Measurements from ENCODE around the gene MT1E. TPM values are rescaled to one million over a fixed set of nuclear protein-coding genes. Genes with fewer than 3 reads are reported as not detected.
"Not testable (repeated sequence)": the region's sequence is repeated elsewhere in the genome, so short reads cannot be mapped to it uniquely, and the experiment has no call there.

Gene MT1E
- total RNA-seq, 4 donors from 2014 or later = 52.4 to 106 (median 88.7) TPM

DNA sequence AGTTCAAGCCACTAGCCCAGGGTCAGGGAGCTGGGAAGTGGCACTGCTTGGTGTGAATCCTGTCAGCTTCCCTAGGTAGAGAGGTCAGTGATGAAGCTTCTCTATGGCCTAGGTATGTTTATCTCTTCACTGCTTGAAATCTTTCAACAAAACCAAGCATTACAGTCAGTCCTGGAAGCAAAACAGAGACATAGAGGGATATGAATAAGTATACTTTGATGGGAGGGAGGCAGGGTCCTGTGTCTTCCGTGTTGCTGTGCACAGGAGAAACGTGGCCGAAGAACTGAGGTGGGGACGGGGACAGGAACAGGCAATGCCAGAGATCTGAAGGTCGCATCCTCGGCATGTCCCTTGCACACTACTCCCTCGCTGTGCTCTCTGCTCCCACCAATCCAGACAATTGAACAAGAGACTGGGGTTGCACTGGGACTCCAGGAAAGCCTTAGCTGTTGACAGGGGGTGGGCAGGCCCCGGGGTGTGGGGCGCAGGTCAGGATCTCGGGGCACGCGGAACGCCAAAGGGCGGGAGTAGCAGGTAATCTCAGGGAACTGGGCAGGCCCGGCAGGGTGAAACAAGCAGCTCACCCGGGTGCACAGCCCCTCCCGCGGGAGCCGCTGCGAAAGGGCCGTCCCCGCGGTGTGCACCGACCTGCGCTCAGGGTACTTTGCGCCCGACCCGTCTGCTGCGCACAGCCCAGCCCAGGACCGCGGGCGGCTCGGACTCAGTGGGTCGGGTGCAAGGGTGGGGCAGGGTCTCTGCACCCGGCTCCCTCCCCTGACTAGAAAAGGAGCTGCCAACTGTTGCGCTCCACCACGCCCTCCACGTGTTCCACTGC lies 43.6 kb downstream of the MT1E start, which contains the start of gene MT1H:
MT1H (plus strand) TSS at position 810 of the 835 bp plus-strand sequence. CDS start 71 bp downstream, outside the sequence.
- TF ChIP-seq, protein P1, sequence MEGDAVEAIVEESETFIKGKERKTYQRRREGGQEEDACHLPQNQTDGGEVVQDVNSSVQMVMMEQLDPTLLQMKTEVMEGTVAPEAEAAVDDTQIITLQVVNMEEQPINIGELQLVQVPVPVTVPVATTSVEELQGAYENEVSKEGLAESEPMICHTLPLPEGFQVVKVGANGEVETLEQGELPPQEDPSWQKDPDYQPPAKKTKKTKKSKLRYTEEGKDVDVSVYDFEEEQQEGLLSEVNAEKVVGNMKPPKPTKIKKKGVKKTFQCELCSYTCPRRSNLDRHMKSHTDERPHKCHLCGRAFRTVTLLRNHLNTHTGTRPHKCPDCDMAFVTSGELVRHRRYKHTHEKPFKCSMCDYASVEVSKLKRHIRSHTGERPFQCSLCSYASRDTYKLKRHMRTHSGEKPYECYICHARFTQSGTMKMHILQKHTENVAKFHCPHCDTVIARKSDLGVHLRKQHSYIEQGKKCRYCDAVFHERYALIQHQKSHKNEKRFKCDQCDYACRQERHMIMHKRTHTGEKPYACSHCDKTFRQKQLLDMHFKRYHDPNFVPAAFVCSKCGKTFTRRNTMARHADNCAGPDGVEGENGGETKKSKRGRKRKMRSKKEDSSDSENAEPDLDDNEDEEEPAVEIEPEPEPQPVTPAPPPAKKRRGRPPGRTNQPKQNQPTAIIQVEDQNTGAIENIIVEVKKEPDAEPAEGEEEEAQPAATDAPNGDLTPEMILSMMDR (IDR thresholded peaks at IDR 0.05) = no peak
- TF ChIP-seq POLR2A (IDR thresholded peaks at IDR 0.05) = no peak
- Histone ChIP-seq H3K27me3 (peaks cover 0 to 91% (median 0%) of the 10 kb centered on the region in 4 donors), H3K9me3 (no peaks in the 10 kb centered on the region), H3K4me3 (peak within 1 kb of the TSS in 3 of 4 donors; percentile 3 to 46 (median 24)), H3K27ac (no peak within 1 kb of the TSS), H3K4me1 (peaks cover 14 to 42% (median 25%) of the 10 kb centered on the region in 3 donors), H3K36me3 (no peaks in the 10 kb centered on the region)
- 27 to 32% methylated on average over 4 to 15 of the region's 38 CpGs for WGBS, 2 donors
- intact Hi-C loops (cut with DNase I) = no loop called here
- DNase-seq = no peak

DNA sequence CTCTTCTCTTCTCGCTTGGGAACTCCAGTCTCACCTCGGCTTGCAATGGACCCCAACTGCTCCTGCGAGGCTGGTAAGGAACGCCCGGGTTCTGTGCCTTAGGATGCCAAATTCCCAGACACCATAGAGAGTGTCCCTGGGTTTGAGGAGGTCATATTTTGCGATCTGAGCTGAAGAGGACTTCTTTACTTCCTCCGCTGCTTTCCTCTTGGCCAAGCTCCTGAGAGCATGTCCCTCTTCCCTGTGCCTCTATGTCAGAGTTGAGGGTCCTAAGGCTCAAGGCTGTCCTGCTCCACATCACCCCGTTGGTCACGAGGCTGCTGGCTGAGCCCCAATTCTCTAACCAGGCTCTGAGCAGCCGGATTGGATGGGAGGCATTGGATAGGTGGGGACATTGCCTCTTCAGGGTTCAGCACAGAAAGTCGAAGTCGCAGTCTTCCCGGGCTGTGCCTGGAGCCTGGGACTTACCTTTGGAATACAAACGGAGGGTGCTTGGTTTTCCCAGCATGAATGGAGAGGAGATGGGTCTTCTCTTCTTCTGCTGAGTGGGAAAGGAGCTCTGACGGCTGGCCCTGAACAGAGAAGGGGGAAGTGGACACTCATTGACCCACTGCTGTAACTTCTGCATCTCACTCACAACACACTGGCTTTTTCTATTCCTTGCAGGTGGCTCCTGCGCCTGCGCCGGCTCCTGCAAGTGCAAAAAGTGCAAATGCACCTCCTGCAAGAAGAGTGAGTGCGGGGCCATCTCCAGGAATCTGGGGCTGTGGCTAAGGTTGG lies 44.4 kb downstream of the MT1E start:
- Histone ChIP-seq H3K27me3 (peaks cover 0 to 90% (median 0%) of the 10 kb centered on the region in 4 donors), H3K4me1 (peaks cover 14 to 41% (median 25%) of the 10 kb centered on the region in 3 donors), H3K9me3 (no peaks in the 10 kb centered on the region), H3K4me3 (peak overlapping the region in 3 of 4 donors; percentile 3 to 46 (median 24)), H3K36me3 (no peaks in the 10 kb centered on the region), H3K27ac (no peak overlapping the region)
- 0 to 50% methylated on average over 1 to 8 of the region's 19 CpGs for WGBS, 2 donors
- TF ChIP-seq POLR2A (IDR thresholded peaks at IDR 0.05) = no peak
- TF ChIP-seq, protein P1 (IDR thresholded peaks at IDR 0.05) = no peak
- intact Hi-C loops (cut with DNase I) = no loop called here
- DNase-seq = no peak

DNA sequence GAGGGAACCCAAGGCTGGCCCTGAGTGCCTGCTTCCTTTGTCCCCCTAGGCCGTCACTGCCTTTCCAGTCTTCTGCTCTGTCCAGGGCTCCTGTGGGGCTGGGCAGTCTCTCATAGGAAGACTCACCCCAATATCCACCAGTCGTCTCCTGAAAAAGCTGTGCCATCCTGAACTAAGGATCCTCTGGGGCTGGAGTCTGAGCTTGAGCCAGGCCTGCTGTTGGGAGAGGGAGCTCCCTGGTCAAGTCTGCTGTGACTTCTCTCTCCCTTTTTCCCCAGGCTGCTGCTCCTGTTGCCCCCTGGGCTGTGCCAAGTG lies 45.0 kb downstream of the MT1E start:
- TF ChIP-seq, protein P1 (IDR thresholded peaks at IDR 0.05) = no peak
- TF ChIP-seq POLR2A (IDR thresholded peaks at IDR 0.05) = no peak
- H3K4me1 ChIP-seq = peaks cover 14 to 40% (median 26%) of the 10 kb centered on the region in 3 donors
- intact Hi-C loops (cut with DNase I) = no loop called here
- peaks cover 0 to 90% (median 0%) of the 10 kb centered on the region in 4 donors for H3K27me3 ChIP-seq
- H3K4me3 ChIP-seq = no peak overlapping the region
- WGBS, 2 donors = 93 to 100% methylated on average over 2 of the region's 2 CpGs
- H3K9me3 ChIP-seq = no peaks in the 10 kb centered on the region
- no peak overlapping the region for H3K27ac ChIP-seq
- DNase-seq = no peak
- H3K36me3 ChIP-seq = no peaks in the 10 kb centered on the region

- H3K9me3 ChIP-seq; H3K4me3 ChIP-seq; H3K36me3 ChIP-seq; H3K27ac ChIP-seq; intact Hi-C loops (cut with DNase I); DNase-seq: not testable (repeated sequence)
- peaks cover 0 to 90% (median 0%) of the 10 kb centered on the region in 4 donors for H3K27me3 ChIP-seq
- WGBS, 2 donors = 54 to 59% methylated on average over 2 of the region's 2 CpGs
- H3K4me1 ChIP-seq = peaks cover 14 to 51% (median 32%) of the 10 kb centered on the region in 3 donors
Observed at GRCh38 chr16:56671691-56672090, 46.1 kb downstream of the MT1E start.

DNA sequence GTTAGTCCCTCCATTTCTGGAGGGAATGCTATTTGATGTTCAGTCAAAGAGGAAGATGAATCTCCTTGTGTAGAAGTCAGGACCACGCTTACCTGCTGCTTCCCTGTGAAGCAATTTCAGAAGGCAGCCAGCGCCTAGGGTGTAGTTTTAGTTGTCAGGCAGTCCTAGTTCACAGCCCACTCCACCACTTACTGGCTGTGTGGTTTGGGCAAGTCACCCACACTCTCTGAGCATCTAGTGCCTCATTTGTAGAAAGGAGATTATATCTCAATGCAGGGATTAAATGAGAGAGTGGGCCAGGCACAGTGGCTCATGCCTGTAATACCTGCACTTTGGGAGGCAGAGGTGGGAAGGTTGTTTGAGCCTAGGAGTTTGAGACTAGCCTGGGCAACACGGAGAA lies 46.6 kb downstream of the MT1E start:
- H3K4me3 ChIP-seq; H3K36me3 ChIP-seq; DNase-seq; H3K9me3 ChIP-seq; H3K27ac ChIP-seq; intact Hi-C loops (cut with DNase I): not testable (repeated sequence)
- peaks cover 0 to 89% (median 0%) of the 10 kb centered on the region in 4 donors for H3K27me3 ChIP-seq
- WGBS, 2 donors = 69 to 86% methylated on average over 3 of the region's 3 CpGs
- peaks cover 14 to 46% (median 32%) of the 10 kb centered on the region in 3 donors for H3K4me1 ChIP-seq
